Stimulated activated CD8-positive, alpha-beta memory T cell treated with anti-CD3 and anti-CD28 coated beads, Interleukin-12 subunit alpha, Interleukin-12 subunit beta, amount 100 ng/mL, for 4 hours (primary cell): ENCODE results near the gene CRY2.

Experiments
- DNase-seq: peaks from one replicate; pipeline ENCODE4 v3.0.0-alpha.2; 2020; ENCODE audit warnings: low read depth

CRY2 gene

GRCh38 chr11:45930951-45931570 is 83.8 kb downstream of the CRY2 start:
- DNase-seq, result no peak

GRCh38 chr11:45931739-45932138 is 84.5 kb downstream of the CRY2 start:
- no peak for DNase-seq

- DNase-seq, result no peak
Observed at GRCh38 chr11:45932217-45932616, 84.9 kb downstream of the CRY2 start.
